HG03558 (cell line): ENCODE results near the gene EVPL.
"Not testable (repeated sequence)": the region's sequence is repeated elsewhere in the genome, so short reads cannot be mapped to it uniquely, and the experiment has no call there.

Source experiments
- ATAC-seq: cut with Tn5 transposase; IDR thresholded peaks from one replicate; pipeline ENCODE4 v1.9.1; 2021; ENCODE audit warnings: moderate number of reproducible peaks; ENCODE audit not compliant: unreplicated experiment; ENCODE audit errors: extremely low read depth

Gene EVPL

DNA sequence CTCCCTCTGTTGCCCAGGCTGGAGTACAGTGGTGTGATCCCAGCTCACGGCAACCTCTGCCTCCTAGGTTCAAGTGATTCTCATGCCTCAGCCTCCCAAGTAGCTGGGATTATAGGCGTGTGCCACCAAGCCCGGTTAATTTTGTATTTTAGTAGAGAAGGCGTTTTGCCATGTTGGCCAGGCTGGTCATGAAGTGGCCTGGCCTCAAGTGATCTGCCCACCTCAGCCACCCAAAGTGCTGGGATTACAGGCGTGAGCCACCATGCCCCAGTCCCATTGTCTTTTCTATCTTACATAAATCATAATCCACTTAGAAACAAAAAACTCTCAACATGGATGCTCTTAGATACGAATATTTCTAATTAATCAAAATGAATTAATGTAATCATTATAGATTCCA, 51.9 kb downstream of the EVPL start:
- ATAC-seq: not testable (repeated sequence)

DNA sequence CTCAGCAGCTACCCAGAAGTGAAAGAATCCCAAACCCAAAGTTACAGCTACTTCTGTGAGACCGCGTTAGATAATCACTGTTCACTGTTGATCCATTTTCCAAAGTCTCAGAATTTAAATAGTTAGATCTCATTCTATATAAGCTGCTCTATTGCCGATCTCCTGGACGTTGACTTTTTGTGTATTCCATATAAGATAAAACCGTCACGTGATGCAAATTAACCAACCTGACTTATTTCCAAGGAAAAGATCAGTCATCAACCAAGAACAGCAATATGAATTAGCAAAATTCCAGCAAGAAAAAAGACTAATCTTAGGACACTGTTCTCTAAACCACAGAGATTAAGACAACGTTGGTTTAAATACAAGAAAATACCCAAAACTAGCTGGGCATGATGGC, 56.5 kb downstream of the EVPL start:
- ATAC-seq: no peak

DNA sequence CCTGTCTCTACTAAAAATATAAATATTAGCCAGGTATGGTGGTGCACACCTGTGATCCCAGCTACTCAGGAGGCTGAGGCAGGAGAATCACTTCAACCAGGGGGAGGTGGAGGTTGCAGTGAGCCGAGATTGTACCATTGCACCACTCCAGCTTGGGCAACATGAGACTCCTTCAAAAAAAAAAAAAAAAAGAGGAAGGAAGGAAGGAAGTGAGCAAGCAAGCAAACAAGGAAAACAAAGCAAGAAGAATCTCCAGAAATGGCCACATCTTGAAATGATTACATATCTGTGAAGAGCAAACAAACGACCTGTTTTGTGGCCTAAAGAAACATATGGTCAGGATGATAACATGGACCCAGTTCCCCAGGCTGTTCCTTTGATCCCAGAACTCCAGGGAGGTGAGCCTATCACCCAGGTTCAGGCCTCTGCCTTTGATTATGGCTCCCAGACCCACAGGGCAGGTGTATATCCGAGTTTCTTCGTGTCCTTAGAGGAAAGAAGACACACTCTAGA, 57.0 kb downstream of the EVPL start:
- no peak for ATAC-seq

- ATAC-seq: not testable (repeated sequence)
Observed at GRCh38 chr17:75969044-75969443, 58.1 kb downstream of the EVPL start.

DNA sequence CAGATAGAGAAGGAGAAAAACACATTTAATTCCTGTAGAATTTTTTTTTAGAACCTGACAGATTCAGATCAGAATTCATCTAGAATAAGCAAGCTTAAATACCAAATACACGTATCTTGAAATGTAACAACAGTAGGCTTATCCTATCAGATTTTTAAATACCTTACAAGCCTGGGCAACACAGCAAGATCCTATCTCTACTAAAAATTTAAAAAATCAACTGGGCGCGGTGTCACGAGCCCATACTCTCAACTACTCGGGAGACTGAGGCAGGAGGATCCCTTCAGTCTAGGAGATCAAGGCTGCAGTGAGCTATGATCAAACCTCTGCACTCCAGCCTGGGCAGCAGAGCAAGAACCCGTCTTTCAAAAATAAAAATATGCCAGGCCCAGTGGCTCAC, 61.6 kb downstream of the EVPL start:
- ATAC-seq: no peak

DNA sequence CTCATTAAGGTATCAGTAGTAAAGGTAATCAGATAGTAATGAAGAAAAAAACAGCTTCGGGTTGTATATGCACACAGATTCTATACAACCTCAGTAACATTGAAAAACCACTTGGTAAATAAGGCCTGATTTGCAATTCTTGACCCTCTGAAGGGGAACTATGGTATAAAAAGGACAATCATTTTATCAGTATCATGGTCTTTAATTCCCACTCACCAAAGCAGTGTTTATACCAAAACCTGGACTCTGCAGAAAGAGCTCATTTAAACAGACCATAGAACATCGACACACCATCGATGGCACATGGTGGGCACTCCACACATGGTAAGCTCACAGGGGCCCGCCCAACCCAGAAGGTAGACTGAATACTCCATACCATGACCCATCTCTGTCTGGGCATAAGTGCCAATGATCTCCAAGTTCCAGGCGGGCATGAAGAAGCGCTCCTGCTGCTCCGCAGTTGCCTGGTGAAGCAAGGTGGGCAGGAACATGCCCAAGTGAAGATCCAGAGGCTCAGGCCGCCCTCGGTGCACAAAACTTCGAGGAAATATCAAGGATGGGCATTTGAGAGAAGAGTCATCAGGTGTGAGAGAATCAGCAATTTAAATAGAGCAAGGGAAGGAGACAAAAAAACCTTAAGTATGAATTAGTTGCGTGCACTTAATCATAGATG, 67.1 kb downstream of the EVPL start:
- ATAC-seq: no peak

DNA sequence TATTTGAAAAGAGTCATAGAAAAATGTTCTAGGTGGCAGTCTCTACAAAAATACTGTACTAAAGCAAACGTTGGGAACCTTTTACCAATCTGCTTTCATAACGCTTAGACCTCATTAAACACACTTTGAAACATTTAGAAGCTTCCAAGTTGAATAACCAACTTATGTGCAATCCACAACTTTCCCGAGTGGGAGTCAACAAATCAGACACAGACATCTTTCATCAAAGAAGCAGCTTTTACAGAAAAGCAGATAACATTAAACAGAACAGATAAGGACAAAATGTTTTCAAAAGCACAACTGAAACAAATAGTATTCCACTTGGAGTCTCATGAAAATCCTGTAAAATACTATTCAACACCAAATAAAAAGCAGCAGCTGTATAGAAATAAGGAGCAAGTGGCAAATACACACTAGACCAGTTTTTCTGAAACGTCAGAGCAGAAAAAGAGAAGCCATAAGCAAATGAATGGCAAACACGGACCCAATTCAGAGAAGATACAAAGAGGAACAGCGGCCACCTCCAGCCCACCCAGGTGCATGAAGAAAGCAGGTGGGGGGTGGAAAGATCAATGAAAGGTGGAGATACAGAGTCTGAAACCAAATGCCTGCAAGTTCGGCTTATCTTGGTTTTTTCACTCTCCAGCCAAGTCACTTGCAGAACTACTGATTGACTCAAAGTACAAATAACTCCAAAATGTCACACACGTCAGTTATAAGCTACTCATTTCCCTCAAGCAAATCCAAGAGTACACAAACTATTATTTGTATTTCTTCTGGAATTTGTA, 67.9 kb downstream of the EVPL start:
- ATAC-seq: no peak
